GM12872 (cell line): ENCODE results near the gene FKBP14.

Source experiments
- TF ChIP-seq, protein P1 (sequence below): IDR thresholded peaks from 3 replicates; pipeline ENCODE4 v1.5.1; 2011; ENCODE audit warnings: low read depth, mild to moderate bottlenecking, low read length, moderate library complexity; ENCODE audit not compliant: insufficient read depth

Gene FKBP14

DNA sequence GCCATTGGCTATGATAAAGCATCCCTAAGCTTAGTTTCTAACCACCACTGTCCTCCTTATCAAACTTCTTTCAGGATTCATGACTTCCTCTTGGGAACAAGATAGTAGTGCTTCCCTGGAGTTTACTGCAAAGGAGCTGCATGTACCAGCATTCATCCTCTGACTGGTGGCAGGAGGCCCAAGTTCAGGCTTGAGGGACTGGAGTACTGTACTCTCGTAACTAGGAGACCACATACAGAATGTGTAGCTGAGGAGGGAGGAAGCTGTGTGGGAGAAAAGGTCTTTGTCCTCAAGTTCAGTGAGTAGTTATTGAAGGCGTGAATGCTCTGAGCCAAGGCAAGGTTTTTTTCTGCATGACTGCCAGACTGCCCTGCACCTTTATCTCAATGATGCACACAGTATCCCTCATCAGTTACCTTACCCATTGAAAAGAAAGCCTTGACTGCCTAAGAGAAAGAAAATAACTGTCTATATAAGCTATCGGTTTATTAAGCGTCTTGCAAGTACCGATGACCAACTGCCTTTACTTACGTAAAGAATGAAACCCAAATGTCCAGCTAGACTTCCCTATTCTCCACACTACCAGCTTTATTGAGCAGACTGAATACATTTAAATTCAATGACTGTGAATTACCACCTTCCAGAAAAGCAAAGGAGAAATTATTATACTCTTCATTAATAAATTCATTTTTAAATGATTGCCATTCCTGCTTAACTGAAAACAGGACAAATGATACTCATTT, 49.7 kb downstream of the FKBP14 start:
- TF ChIP-seq, protein P1, sequence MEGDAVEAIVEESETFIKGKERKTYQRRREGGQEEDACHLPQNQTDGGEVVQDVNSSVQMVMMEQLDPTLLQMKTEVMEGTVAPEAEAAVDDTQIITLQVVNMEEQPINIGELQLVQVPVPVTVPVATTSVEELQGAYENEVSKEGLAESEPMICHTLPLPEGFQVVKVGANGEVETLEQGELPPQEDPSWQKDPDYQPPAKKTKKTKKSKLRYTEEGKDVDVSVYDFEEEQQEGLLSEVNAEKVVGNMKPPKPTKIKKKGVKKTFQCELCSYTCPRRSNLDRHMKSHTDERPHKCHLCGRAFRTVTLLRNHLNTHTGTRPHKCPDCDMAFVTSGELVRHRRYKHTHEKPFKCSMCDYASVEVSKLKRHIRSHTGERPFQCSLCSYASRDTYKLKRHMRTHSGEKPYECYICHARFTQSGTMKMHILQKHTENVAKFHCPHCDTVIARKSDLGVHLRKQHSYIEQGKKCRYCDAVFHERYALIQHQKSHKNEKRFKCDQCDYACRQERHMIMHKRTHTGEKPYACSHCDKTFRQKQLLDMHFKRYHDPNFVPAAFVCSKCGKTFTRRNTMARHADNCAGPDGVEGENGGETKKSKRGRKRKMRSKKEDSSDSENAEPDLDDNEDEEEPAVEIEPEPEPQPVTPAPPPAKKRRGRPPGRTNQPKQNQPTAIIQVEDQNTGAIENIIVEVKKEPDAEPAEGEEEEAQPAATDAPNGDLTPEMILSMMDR = no peak

DNA sequence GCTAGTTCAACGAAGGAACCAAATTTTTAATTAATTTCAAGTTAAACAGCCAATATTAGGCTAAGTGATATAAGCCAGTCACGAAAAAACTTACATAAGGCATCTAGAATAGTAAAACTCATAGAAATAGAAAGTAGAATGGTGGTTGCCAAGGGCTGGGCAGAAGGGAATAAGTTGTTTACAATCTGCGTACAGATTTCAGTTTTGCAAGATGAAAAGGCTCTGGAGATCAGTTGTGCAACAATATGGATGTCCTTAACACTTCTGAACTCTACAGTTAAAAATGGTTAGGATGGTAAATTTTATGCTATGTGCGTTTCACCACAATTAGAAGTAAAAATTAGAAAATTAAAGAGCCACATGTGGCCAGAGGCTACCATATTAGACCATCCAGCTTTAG, 50.2 kb downstream of the FKBP14 start:
- TF ChIP-seq, protein P1 = no peak

DNA sequence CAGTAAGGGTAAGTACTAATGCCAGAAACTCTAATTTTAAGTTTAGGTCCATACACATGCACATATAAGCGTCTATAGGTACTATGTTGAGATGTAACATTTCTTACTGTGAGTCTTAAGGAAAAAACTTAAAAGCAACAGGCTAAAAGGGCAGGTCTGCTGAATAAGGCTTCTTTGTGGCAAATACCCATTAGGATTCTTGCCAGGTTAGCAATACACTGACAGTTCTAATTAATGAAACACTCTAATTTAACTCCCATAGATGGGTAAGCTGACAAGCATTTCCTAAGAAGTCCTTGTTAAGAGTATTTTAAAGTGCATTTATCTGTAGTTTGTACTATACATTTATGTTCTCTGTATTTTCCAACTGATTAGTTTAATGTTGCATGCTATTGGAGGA, 50.9 kb downstream of the FKBP14 start:
- TF ChIP-seq, protein P1 = no peak

DNA sequence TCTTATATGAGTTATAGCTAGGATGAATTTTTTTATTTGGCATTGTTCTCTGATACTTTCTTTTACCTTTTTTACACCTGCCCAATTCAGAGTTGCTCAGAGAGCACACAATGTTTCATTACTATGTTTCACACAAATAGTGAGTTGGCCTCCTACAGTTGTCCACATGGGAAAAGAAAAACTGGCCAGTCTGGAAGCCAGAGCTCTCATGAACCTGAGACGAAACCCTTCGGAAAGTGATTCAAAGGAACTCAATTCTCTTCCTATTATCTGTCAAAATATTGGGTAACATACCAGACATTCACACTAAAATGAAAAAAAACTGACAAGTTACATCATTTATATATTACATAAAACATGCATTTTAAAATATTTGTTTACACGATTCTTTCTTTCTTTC, 52.2 kb downstream of the FKBP14 start:
- TF ChIP-seq, protein P1 = no peak

DNA sequence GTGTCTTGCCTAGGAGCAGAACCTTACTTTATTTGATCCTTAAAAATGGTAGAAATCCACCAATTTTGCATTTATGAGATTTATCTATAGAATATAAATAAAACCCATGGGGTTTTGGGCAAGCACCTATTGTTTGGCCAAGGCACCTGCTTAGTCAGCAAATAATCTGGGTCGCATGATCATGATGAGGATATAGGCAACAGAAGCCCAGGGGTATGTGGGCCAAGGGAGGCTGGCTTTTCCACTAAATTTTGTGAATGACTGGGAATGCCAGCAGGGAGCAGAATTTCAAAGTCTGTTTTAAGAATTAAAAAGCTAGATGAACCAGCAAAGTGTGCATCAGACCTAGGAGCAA, 54.2 kb downstream of the FKBP14 start:
- TF ChIP-seq, protein P1 = no peak

DNA sequence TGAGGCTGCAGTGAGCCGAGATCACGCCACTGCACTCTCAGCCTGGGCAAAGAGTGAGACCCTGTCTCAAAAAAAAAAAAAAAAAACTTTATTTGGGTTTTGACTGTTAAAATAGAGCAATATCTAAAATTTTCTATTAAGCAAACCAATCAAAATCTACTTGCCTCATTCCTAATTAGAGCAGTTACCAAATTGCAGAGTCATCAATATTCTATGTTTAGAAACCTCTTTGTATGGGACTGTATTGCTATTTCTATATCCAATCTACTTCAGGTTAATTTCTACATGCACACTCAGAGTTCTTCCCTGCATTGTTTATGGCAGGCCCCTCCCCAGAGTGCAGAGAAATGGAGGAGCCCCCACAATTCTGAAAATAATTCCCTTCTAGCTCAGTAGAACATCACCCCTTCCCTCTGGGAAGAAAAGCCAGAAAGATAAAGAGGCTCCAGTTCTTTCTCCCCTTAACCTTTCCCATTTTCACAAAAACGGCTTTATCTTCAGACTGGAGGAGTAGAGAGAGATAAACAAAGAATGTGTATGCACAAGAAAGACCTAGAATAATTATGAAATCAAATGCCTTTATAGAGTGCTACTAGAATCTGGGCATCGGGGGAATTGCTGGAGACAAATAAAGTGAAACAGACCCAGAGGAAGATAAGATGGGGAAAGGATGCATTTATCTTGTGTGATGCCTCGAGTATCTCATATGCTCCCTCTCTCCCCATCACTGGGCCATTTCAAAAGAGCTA, 54.8 kb downstream of the FKBP14 start:
- TF ChIP-seq, protein P1 = no peak

DNA sequence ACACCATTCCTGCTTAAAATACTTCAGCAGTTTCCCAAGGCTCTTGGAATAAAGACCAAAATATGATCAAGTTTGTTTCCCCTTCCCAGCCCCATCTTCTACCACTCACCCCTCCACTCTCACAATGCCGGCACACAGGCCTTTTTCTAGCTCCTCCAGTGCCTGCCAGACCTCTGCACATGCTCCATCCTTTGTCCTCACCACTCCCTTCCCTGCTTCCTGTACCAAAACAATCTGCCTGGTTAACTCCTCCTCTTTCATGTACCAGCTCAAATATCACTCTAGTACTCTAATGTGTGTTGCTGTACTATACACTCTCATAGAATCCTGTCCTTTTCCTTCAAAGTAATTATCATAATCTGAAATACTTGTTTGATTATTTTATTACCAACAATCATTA, 56.3 kb downstream of the FKBP14 start:
- TF ChIP-seq, protein P1 = no peak
